Endothelial cell of umbilical vein (primary cell): Measurements from ENCODE around the gene DCLK1. TPM values are rescaled to one million over a fixed set of nuclear protein-coding genes. Genes with fewer than 3 reads are reported as not detected.

Source experiments
- BruUV-seq: library from RNA; stranded (reverse); fragments of 400-500 nt; replicated peaks from 2 replicates; lab custom pipeline; 2021; lab: Mats Ljungman, UMichigan
- CTCF ChIA-PET: fragments of 300-600, 350-600 bp; sonication (Branson Sonifier 250); formaldehyde crosslinking; loops from one replicate; lab custom pipeline; 2021; ENCODE audit warnings: antibody characterized with exemption, inconsistent platforms; lab: Charles Lee
- POLR2A ChIA-PET: fragments of 300-600, 350-600 bp; sonication (Branson Sonifier 250); formaldehyde crosslinking; loops from one replicate; lab custom pipeline; 2021; ENCODE audit warnings: antibody characterized with exemption, inconsistent platforms; lab: Charles Lee
- DNase-seq: peaks from one replicate; pipeline ENCODE4 v3.0.0-alpha.2; 2011; ENCODE audit warnings: low read depth, low spot score
- FAIRE-seq: peaks from 2 replicates; lab custom pipeline; 2011; peaks lifted over from hg19 to GRCh38; lab: Jason Lieb, UNC
- H2AFZ ChIP-seq: 2 replicates; pipeline ENCODE4 v1.6.0; 2012; ENCODE audit warnings: low read depth, low read length, control low read depth, inconsistent platforms
- H3K27ac ChIP-seq: 2 replicates; pipeline ENCODE4 v1.5.1; 2011; ENCODE audit warnings: low read depth, mild to moderate bottlenecking, control low read depth, low read length, moderate library complexity; ENCODE audit not compliant: insufficient read depth
- H3K27me3 ChIP-seq, 2 experiments: 2 replicates each; pipeline versions ENCODE4 v1.6.0 to v1.6.1; 2011; ENCODE audit warnings: low read length in 2 of 2, mixed read lengths in 1 of 2; ENCODE audit not compliant: control insufficient read depth in 2 of 2, insufficient read depth in 2 of 2
- H3K36me3 ChIP-seq, 2 experiments: 2 replicates in 1 of 2; 3 replicates in 1 of 2; pipeline ENCODE4 v1.5.1; 2011; ENCODE audit warnings: low read length in 2 of 2, mild to moderate bottlenecking in 1 of 2, moderate library complexity in 1 of 2; ENCODE audit not compliant: control insufficient read depth in 2 of 2, insufficient read depth in 2 of 2; ENCODE audit errors: extremely low read depth in 1 of 2
- H3K4me1 ChIP-seq: 3 replicates; pipeline ENCODE4 v1.5.1; 2011; ENCODE audit warnings: mild to moderate bottlenecking, low read length; ENCODE audit not compliant: control insufficient read depth, insufficient read depth; ENCODE audit errors: extremely low read depth
- H3K4me2 ChIP-seq: 2 replicates; pipeline ENCODE4 v1.6.1; 2011; ENCODE audit warnings: low read length, control low read depth, mixed read lengths; ENCODE audit not compliant: insufficient read depth
- H3K4me3 ChIP-seq, 3 experiments: fragments of 200-600 bp in 1 of 3; sonication (generic), shearing (Covaris generic) in 1 of 3; replicated peaks in 1 of 3; 2 replicates each; pipeline ENCODE4 v1.5.1; 2011 to 2016; ENCODE audit warnings: control low read depth in 3 of 3, low read length in 3 of 3, mild to moderate bottlenecking in 2 of 3, inconsistent platforms in 1 of 3, low read depth in 1 of 3, moderate library complexity in 1 of 3; ENCODE audit not compliant: insufficient read depth in 1 of 3
- H3K79me2 ChIP-seq: 2 replicates; pipeline ENCODE4 v1.6.0; 2012; ENCODE audit warnings: low read length, inconsistent platforms; ENCODE audit not compliant: control insufficient read depth, insufficient read depth
- H3K9ac ChIP-seq: replicated peaks from 2 replicates; pipeline ENCODE3; 2011; ENCODE audit warnings: low read length, control low read depth; ENCODE audit not compliant: insufficient read depth; ENCODE audit errors: extremely low read depth
- H3K9me1 ChIP-seq: replicated peaks from 3 replicates; pipeline ENCODE4 v1.6.0; 2011; ENCODE audit warnings: mild to moderate bottlenecking, low read length; ENCODE audit not compliant: control insufficient read depth, insufficient read depth; ENCODE audit errors: extremely low read depth
- H3K9me3 ChIP-seq: replicated peaks from 2 replicates; pipeline ENCODE4 v1.5.1; 2012; ENCODE audit warnings: low read length, inconsistent platforms; ENCODE audit not compliant: control insufficient read depth, insufficient read depth
- H4K20me1 ChIP-seq: replicated peaks from 2 replicates; pipeline ENCODE3; 2011; ENCODE audit warnings: mild to moderate bottlenecking, low read length; ENCODE audit not compliant: control insufficient read depth, insufficient read depth; ENCODE audit errors: extremely low read depth
- EZH2 ChIP-seq: IDR thresholded peaks from 2 replicates; pipeline ENCODE4 v1.6.1; 2012; ENCODE audit warnings: borderline replicate concordance, low read depth, mild to moderate bottlenecking, moderate library complexity, low read length, inconsistent platforms; ENCODE audit not compliant: severe bottlenecking
- FOS ChIP-seq: IDR thresholded peaks from 2 replicates; pipeline ENCODE4 v1.6.1; 2011; ENCODE audit warnings: mild to moderate bottlenecking, low read length, moderate library complexity, borderline replicate concordance; ENCODE audit not compliant: insufficient read depth
- GATA2 ChIP-seq: IDR thresholded peaks from 2 replicates; pipeline ENCODE4 v1.7.0; 2011; ENCODE audit warnings: low read depth, mild to moderate bottlenecking, moderate library complexity, mixed read lengths, low read length; ENCODE audit not compliant: insufficient read length, insufficient read depth
- JUN ChIP-seq: IDR thresholded peaks from 2 replicates; pipeline ENCODE4 v1.6.1; 2011; ENCODE audit warnings: borderline replicate concordance, low read depth; ENCODE audit not compliant: insufficient read length, insufficient read depth
- MAX ChIP-seq: IDR thresholded peaks from 2 replicates; pipeline ENCODE4 v1.6.1; 2011; ENCODE audit not compliant: insufficient read depth, insufficient read length
- MYC ChIP-seq: IDR thresholded peaks from one replicate; pipeline ENCODE4 v1.6.1; 2011; ENCODE audit warnings: mild to moderate bottlenecking, low read depth, low read length
- POLR2A ChIP-seq: IDR thresholded peaks from 2 replicates; pipeline ENCODE4 v1.6.1; 2012; ENCODE audit warnings: low read depth, mild to moderate bottlenecking, control low read depth, low read length
- POLR2AphosphoS5 ChIP-seq: IDR thresholded peaks from 2 replicates; pipeline ENCODE4 v1.6.1; 2012; ENCODE audit warnings: low read depth, mild to moderate bottlenecking, control low read depth, low read length, moderate library complexity; ENCODE audit not compliant: insufficient read depth
- dilution Hi-C: fragments of 300-500 bp; cut with MboI; formaldehyde crosslinking; loops from one replicate; pipeline ENCODE4 v1.15.0; 2019; ENCODE audit warnings: low sequenced_read_pairs; ENCODE audit not compliant: extremely low pct_ligation_motif_present
- intact Hi-C: fragments of 100-400 bp; cut with micrococcal nuclease; formaldehyde crosslinking; loops from one replicate; pipeline ENCODE4 v1.10.0; 2022
- polyA plus RNA-seq, 4 experiments: library from polyadenylated mRNA; depleted of rRNA in 3 of 4; stranded (reverse) in 3 of 4; unstranded in 1 of 4; fragments of >200 nt; gene quantifications; 2 replicates each; pipeline versions ENCODE4 v1.2.1 to v1.2.3, GENCODE V29; 2011 to 2012; ENCODE audit warnings: missing spikeins in 1 of 4
- total RNA-seq: library from RNA; stranded (reverse); gene quantifications from 2 replicates; pipeline ENCODE4 v1.2.3, GENCODE V29; 2021
- TF ChIP-seq, protein P1 (sequence below), 2 donors: IDR thresholded peaks; 1 replicate in 1 of 2; 2 replicates in 1 of 2; pipeline ENCODE4 v1.5.1; 2011; ENCODE audit warnings: low read length in 2 of 2, mild to moderate bottlenecking in 2 of 2, moderate library complexity in 2 of 2, control low read depth in 1 of 2, inconsistent platforms in 1 of 2, low read depth in 1 of 2; ENCODE audit not compliant: insufficient read depth in 1 of 2; ENCODE audit errors: extremely low read depth in 1 of 2

The DCLK1 gene
- total and polyA plus RNA-seq, 2 donors (not counting 3 experiments of a cell fraction or from before 2014, with no cell fraction given) = 0.28 to 3.9 TPM

- no peak overlapping the region for H3K4me3 ChIP-seq
- no peak overlapping the region for H3K9ac ChIP-seq
- H3K36me3 ChIP-seq = no peaks in the 10 kb centered on the region
- no peak overlapping the region for H3K27ac ChIP-seq
- no peaks in the 10 kb centered on the region for H4K20me1 ChIP-seq
- H3K4me2 ChIP-seq = no peak overlapping the region
- no peaks in the 10 kb centered on the region for H3K4me1 ChIP-seq
- H3K9me3 ChIP-seq = no peaks in the 10 kb centered on the region
- POLR2A ChIA-PET = no interaction called here
- H3K9me1 ChIP-seq = no peaks in the 10 kb centered on the region
- no peak overlapping the region for H2AFZ ChIP-seq
- dilution Hi-C loops = no loop called here
- no peaks in the 10 kb centered on the region for H3K79me2 ChIP-seq
- H3K27me3 ChIP-seq = no peaks in the 10 kb centered on the region
- FAIRE-seq = no peak
- BruUV-seq = no TSS peak
- CTCF ChIA-PET = no interaction called here
- TF ChIP-seq EZH2 (no peak), GATA2 (no peak), MAX (no peak)
- DNase-seq = no peak
- intact Hi-C loops = no loop called here
These were observed 386.5 kb downstream of the DCLK1 start for GRCh38 chr13:35744566-35745178.

DNA sequence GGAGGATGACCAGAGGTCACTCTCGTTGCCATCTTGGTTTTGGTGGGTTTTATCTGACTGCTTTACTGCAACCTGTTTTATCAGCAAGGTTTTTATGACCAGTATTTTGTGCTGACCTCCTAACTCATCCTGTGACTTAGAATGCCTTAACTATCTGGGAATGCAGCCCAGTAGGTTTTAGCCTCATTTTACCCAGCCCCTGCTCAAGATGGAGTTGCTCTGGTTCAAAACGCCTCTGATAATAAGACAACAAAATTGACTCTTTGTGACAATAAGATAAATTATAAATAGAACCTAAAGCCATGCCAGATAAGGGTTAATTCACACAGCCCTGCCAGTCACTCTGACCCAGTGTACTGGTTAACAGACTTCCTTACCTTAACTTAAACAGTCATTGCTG is 387.0 kb downstream of the DCLK1 start:
- no peak for TF ChIP-seq MAX
- TF ChIP-seq FOS = no peak
- TF ChIP-seq JUN = no peak
- TF ChIP-seq POLR2A = no peak
- TF ChIP-seq EZH2 = no peak
- TF ChIP-seq, protein P1, sequence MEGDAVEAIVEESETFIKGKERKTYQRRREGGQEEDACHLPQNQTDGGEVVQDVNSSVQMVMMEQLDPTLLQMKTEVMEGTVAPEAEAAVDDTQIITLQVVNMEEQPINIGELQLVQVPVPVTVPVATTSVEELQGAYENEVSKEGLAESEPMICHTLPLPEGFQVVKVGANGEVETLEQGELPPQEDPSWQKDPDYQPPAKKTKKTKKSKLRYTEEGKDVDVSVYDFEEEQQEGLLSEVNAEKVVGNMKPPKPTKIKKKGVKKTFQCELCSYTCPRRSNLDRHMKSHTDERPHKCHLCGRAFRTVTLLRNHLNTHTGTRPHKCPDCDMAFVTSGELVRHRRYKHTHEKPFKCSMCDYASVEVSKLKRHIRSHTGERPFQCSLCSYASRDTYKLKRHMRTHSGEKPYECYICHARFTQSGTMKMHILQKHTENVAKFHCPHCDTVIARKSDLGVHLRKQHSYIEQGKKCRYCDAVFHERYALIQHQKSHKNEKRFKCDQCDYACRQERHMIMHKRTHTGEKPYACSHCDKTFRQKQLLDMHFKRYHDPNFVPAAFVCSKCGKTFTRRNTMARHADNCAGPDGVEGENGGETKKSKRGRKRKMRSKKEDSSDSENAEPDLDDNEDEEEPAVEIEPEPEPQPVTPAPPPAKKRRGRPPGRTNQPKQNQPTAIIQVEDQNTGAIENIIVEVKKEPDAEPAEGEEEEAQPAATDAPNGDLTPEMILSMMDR (IDR thresholded peaks at IDR 0.05; ENCODE audit: extremely low read depth in 1 of 2, insufficient read depth in 1 of 2, low read depth in 1 of 2, low read length in 2 of 2) = no peak
- no peak for TF ChIP-seq MYC
- no peak for TF ChIP-seq GATA2
- TF ChIP-seq POLR2AphosphoS5 = no peak
- no peak overlapping the region for H3K4me2 ChIP-seq
- no peaks in the 10 kb centered on the region for H3K27me3 ChIP-seq
- no peak overlapping the region for H3K27ac ChIP-seq
- intact Hi-C loops = no loop called here
- no peak overlapping the region for H3K4me3 ChIP-seq
- CTCF ChIA-PET = no interaction called here
- no peaks in the 10 kb centered on the region for H3K9me3 ChIP-seq
- POLR2A ChIA-PET = no interaction called here
- H3K4me1 ChIP-seq = no peaks in the 10 kb centered on the region
- no peak overlapping the region for H3K9ac ChIP-seq
- H3K36me3 ChIP-seq = no peaks in the 10 kb centered on the region
- H3K9me1 ChIP-seq = no peaks in the 10 kb centered on the region
- BruUV-seq = no TSS peak
- no peak overlapping the region for H2AFZ ChIP-seq
- DNase-seq (no peak), FAIRE-seq (no peak)
- dilution Hi-C loops = no loop called here
- no peaks in the 10 kb centered on the region for H3K79me2 ChIP-seq
- H4K20me1 ChIP-seq = no peaks in the 10 kb centered on the region
